Measurements from ENCODE around the gene MASP1. TPM values are rescaled to one million over a fixed set of nuclear protein-coding genes. Genes with fewer than 3 reads are reported as not detected.

The MASP1 gene
- total RNA-seq, 4 donors from 2014 or later = 1.6 to 16.7 (median 2.4) TPM

DNA sequence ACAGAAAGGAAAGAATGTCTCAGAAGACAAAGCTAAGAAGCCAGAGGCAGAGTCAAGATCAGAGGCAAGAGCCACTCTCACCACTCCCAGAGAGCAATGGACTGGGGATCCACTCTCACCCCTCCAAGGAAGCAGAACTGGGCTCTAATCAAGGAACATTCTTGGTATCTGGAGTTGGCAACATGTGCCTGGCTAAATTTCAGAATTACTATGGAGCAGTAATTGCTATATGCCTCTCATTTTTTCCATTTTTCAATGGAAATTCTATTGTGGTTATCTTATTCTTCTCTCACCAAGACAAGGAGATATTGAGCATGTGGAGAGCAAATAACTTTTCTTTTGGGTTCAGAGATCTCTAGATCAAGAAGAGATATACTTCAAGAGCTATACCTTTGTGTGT is 22.1 kb downstream of the MASP1 start:
- intact Hi-C loops (cut with DNase I; ENCODE audit: low total_unique reads) = no loop called here
- H3K4me3 ChIP-seq (ENCODE audit: low read depth, poor library complexity, severe bottlenecking) = no peak overlapping the region
- no peak for DNase-seq (ENCODE audit: low spot score in 2 of 2)
- no peak for TF ChIP-seq POLR2A (IDR thresholded peaks at IDR 0.05)
- TF ChIP-seq, protein P1, sequence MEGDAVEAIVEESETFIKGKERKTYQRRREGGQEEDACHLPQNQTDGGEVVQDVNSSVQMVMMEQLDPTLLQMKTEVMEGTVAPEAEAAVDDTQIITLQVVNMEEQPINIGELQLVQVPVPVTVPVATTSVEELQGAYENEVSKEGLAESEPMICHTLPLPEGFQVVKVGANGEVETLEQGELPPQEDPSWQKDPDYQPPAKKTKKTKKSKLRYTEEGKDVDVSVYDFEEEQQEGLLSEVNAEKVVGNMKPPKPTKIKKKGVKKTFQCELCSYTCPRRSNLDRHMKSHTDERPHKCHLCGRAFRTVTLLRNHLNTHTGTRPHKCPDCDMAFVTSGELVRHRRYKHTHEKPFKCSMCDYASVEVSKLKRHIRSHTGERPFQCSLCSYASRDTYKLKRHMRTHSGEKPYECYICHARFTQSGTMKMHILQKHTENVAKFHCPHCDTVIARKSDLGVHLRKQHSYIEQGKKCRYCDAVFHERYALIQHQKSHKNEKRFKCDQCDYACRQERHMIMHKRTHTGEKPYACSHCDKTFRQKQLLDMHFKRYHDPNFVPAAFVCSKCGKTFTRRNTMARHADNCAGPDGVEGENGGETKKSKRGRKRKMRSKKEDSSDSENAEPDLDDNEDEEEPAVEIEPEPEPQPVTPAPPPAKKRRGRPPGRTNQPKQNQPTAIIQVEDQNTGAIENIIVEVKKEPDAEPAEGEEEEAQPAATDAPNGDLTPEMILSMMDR (IDR thresholded peaks at IDR 0.05) = no peak

DNA sequence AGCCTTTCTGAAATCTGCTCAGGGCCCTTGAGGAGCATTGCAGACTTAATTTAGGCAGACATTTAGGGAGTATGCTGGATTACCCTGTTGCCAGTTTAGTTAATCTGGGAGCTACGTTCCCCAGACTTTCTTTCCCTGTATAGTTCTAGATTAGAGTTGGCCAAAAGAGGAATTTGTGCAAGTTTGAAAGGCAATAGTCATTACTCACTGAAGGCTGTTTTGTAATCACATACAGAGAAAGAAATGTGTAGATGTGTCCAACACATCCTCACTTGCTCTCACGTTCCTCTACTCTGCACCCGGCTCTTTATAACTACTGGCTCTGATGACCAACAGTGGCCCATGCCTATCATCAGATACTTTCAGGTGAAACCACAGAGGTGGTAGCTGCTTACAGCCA is 24.2 kb downstream of the MASP1 start:
- WGBS, 2 donors = 91 to 97% methylated on average over 3 of the region's 3 CpGs
- no peak for DNase-seq (ENCODE audit: low spot score in 2 of 2)
- TF ChIP-seq, protein P1 (IDR thresholded peaks at IDR 0.05) = no peak
- no peak for TF ChIP-seq POLR2A (IDR thresholded peaks at IDR 0.05)
- H3K4me3 ChIP-seq (ENCODE audit: low read depth, poor library complexity, severe bottlenecking) = no peak overlapping the region
- intact Hi-C loops (cut with DNase I; ENCODE audit: low total_unique reads) = no loop called here

GRCh38 chr3:187266691-187267090 is 24.8 kb downstream of the MASP1 start:
- no peak overlapping the region for H3K4me3 ChIP-seq (ENCODE audit: low read depth, poor library complexity, severe bottlenecking)
- TF ChIP-seq, protein P1 (IDR thresholded peaks at IDR 0.05) = no peak
- TF ChIP-seq POLR2A (IDR thresholded peaks at IDR 0.05) = no peak
- DNase-seq (ENCODE audit: low spot score in 2 of 2) = no peak
- WGBS, 2 donors = 100% methylated on average over 1 of the region's 1 CpG
- intact Hi-C loops (cut with DNase I; ENCODE audit: low total_unique reads) = no loop called here

GRCh38 chr3:187265461-187265955 is 26.0 kb downstream of the MASP1 start:
- intact Hi-C loops (cut with DNase I; ENCODE audit: low total_unique reads) = no loop called here
- no peak for DNase-seq (ENCODE audit: low spot score in 2 of 2)
- WGBS, 2 donors = 58 to 66% methylated on average over 2 of the region's 2 CpGs
- H3K4me3 ChIP-seq (ENCODE audit: low read depth, poor library complexity, severe bottlenecking) = no peak overlapping the region
- TF ChIP-seq POLR2A (IDR thresholded peaks at IDR 0.05) = no peak
- TF ChIP-seq, protein P1 (IDR thresholded peaks at IDR 0.05) = no peak

GRCh38 chr3:187264911-187265310 is 26.6 kb downstream of the MASP1 start:
- H3K4me3 ChIP-seq (ENCODE audit: low read depth, poor library complexity, severe bottlenecking) = no peak overlapping the region
- WGBS, 2 donors = 90 to 92% methylated on average over 3 of the region's 3 CpGs
- intact Hi-C loops (cut with DNase I; ENCODE audit: low total_unique reads) = no loop called here
- DNase-seq (ENCODE audit: low spot score in 2 of 2) = no peak
- no peak for TF ChIP-seq POLR2A (IDR thresholded peaks at IDR 0.05)
- TF ChIP-seq, protein P1 (IDR thresholded peaks at IDR 0.05) = no peak

DNA sequence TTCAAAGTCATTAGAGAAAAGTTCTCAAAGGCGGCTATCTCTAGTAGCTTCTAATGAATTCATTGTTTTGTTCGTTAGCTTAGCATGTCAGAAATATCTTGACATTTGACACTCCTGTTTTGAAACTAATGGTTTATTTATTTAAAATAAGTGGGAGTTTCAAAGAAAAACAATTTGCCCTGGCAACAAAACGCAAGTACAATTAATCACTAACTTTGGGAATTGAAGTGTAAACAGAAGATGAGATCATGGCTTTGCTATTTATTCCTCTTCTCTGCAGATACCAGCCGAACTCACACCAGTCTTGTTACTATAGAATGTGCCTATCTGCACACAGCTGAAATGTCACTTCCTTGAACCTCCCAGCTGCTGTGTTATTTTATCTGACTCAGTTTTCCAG is 27.5 kb downstream of the MASP1 start:
- WGBS, 2 donors = 21 to 24% methylated on average over 4 of the region's 4 CpGs
- intact Hi-C loops (cut with DNase I; ENCODE audit: low total_unique reads) = no loop called here
- no peak for DNase-seq (ENCODE audit: low spot score in 2 of 2)
- no peak overlapping the region for H3K4me3 ChIP-seq (ENCODE audit: low read depth, poor library complexity, severe bottlenecking)
- TF ChIP-seq POLR2A (IDR thresholded peaks at IDR 0.05) = no peak
- TF ChIP-seq, protein P1 (IDR thresholded peaks at IDR 0.05) = no peak

Measured in lower leg skin (tissue), 4 donors.